K562 (cell line): Measurements from ENCODE around the gene DTD1. TPM values are rescaled to one million over a fixed set of nuclear protein-coding genes. Genes with fewer than 3 reads are reported as not detected.

ENCODE experiments used
- ATAC-seq: fragments of 200-7000 bp; cut with Tn5 transposase; 3 replicates; pipeline ENCODE4 v1.9.1; 2020; ENCODE audit warnings: moderate library complexity
- BruUV-seq: library from RNA; stranded (reverse); fragments of 400-500 nt; replicated peaks from 2 replicates; lab custom pipeline; 2021; lab: Mats Ljungman, UMichigan
- CTCF ChIA-PET: fragments of 300-600 bp; formaldehyde crosslinking; extraction: SDS; loops from one replicate; lab custom pipeline; 2021; ENCODE audit warnings: low intra/inter-chr PET ratio; lab: Yijun Ruan, JAX
- POLR2A ChIA-PET: fragments of 300-600, 350-650 bp; sonication (Branson Sonifier 250); formaldehyde crosslinking; extraction: SDS; loops from one replicate; lab custom pipeline; 2021; ENCODE audit warnings: antibody characterized with exemption, inconsistent platforms; lab: Yijun Ruan, JAX
- DNase-seq, 4 experiments: peaks; one replicate each; pipeline versions ENCODE4 v3.0.0 to v3.0.0-alpha.2; 2011 to 2018; ENCODE audit warnings: low spot score in 3 of 4, mixed read lengths in 3 of 4; ENCODE audit errors: extremely low read depth in 1 of 4
- FAIRE-seq: peaks from 2 replicates; lab custom pipeline; 2011; peaks lifted over from hg19 to GRCh38; lab: Jason Lieb, UNC
- H2AFZ ChIP-seq: 2 replicates; pipeline ENCODE4 v1.6.0; 2011; ENCODE audit warnings: low read depth, low read length, control low read depth, inconsistent platforms
- H3K27ac ChIP-seq: fragments of 200-600 bp; 3 replicates; pipeline ENCODE4 v1.8.0; 2011; ENCODE audit warnings: low read depth, mild to moderate bottlenecking, control low read depth, inconsistent platforms, low read length, moderate library complexity, mixed read lengths; ENCODE audit errors: extremely low read depth
- H3K27me3 ChIP-seq, 2 experiments: fragments of 300-600 bp in 1 of 2; 2 replicates in 1 of 2; 3 replicates in 1 of 2; pipeline versions ENCODE4 v1.6.0 to v1.8.0; 2011; ENCODE audit warnings: inconsistent platforms in 2 of 2, low read length in 2 of 2, mild to moderate bottlenecking in 1 of 2, mixed read lengths in 1 of 2, moderate library complexity in 1 of 2; ENCODE audit not compliant: control insufficient read depth in 2 of 2, insufficient read depth in 2 of 2
- H3K36me3 ChIP-seq: fragments of 300-600 bp; 3 replicates; pipeline ENCODE4 v1.8.0; 2011; ENCODE audit warnings: mild to moderate bottlenecking, low read length, inconsistent platforms; ENCODE audit not compliant: control insufficient read depth, insufficient read depth
- H3K4me1 ChIP-seq, 2 experiments: fragments of 200-600 bp in 1 of 2; replicated peaks in 1 of 2; 2 replicates in 1 of 2; 3 replicates in 1 of 2; pipeline versions ENCODE4 v1.5.1 to v1.8.0; 2011; ENCODE audit warnings: inconsistent platforms in 2 of 2, low read length in 2 of 2, mild to moderate bottlenecking in 1 of 2, mixed read lengths in 1 of 2, moderate library complexity in 1 of 2; ENCODE audit not compliant: control insufficient read depth in 2 of 2, insufficient read depth in 2 of 2
- H3K4me2 ChIP-seq: 2 replicates; pipeline ENCODE4 v1.6.1; 2011; ENCODE audit warnings: low read length, control low read depth, inconsistent platforms, mixed read lengths; ENCODE audit not compliant: insufficient read depth
- H3K4me3 ChIP-seq: fragments of 200-600 bp; sonication (generic), shearing (Covaris generic); 2 replicates; pipeline ENCODE4 v1.5.1; 2016; ENCODE audit warnings: control low read depth, inconsistent platforms
- H3K79me2 ChIP-seq: fragments of 200-600 bp; 3 replicates; pipeline ENCODE4 v1.8.0; 2011; ENCODE audit warnings: low read length, inconsistent platforms; ENCODE audit not compliant: control insufficient read depth, insufficient read depth
- H3K9ac ChIP-seq, 2 experiments: 2 replicates each; pipeline versions ENCODE4 v1.6.0 to v1.6.1; 2011; ENCODE audit warnings: low read depth in 2 of 2, low read length in 2 of 2, control low read depth in 1 of 2, inconsistent platforms in 1 of 2, mild to moderate bottlenecking in 1 of 2, mixed read lengths in 1 of 2; ENCODE audit not compliant: insufficient read depth in 1 of 2
- H3K9me1 ChIP-seq: one replicate; pipeline ENCODE4 v1.6.0; 2011; ENCODE audit warnings: inconsistent platforms, mild to moderate bottlenecking, low read length, moderate library complexity; ENCODE audit not compliant: control insufficient read depth, insufficient read depth
- H3K9me3 ChIP-seq: replicated peaks from 2 replicates; pipeline ENCODE4 v1.5.1; 2011; ENCODE audit warnings: low read depth, low read length, inconsistent platforms; ENCODE audit not compliant: control insufficient read depth, insufficient read depth
- H4K20me1 ChIP-seq: replicated peaks from 2 replicates; pipeline ENCODE4 v1.6.1; 2011; ENCODE audit warnings: low read length, inconsistent platforms, mixed read lengths; ENCODE audit not compliant: control insufficient read depth, insufficient read depth
- BACH1 ChIP-seq: fragments of 200-800 bp; sonication (Bioruptor generic); IDR thresholded peaks from 2 replicates; pipeline ENCODE4 v1.6.1; 2016; ENCODE audit warnings: missing genetic modification characterization, missing compliant biosample characterization
- IFI16 ChIP-seq: fragments of 250-450 bp; sonication (Bioruptor Pico); IDR thresholded peaks from 2 replicates; pipeline ENCODE4 v2.1.2; 2022; ENCODE audit warnings: mild to moderate bottlenecking, inconsistent platforms
- MAFK ChIP-seq: IDR thresholded peaks from 2 replicates; pipeline ENCODE4 v1.6.1; 2011; ENCODE audit warnings: low read length, improper control_type of control experiment
- PML ChIP-seq: IDR thresholded peaks from 2 replicates; pipeline ENCODE4 v1.6.1; 2012; ENCODE audit warnings: low read length, inconsistent platforms
- POLR2AphosphoS5 ChIP-seq: IDR thresholded peaks from 2 replicates; pipeline ENCODE4 v1.6.1; 2011; ENCODE audit warnings: mild to moderate bottlenecking, low read depth, low read length, moderate library complexity; ENCODE audit not compliant: control insufficient read depth, insufficient read depth
- RAD51 ChIP-seq: fragments of 450-650 bp; IDR thresholded peaks from 2 replicates; pipeline ENCODE4 v1.7.1; 2016; ENCODE audit warnings: low read depth, mild to moderate bottlenecking, borderline replicate concordance
- SAFB2 ChIP-seq: fragments of 200-400 bp; formaldehyde crosslinking; IDR thresholded peaks from 2 replicates; pipeline ENCODE4 v1.6.1; 2018; ENCODE audit warnings: borderline replicate concordance, low read length, low read depth, moderate library complexity; ENCODE audit not compliant: severe bottlenecking
- THRAP3 ChIP-seq: fragments of 450-650 bp; IDR thresholded peaks from 2 replicates; pipeline ENCODE4 v1.6.1; 2016; ENCODE audit warnings: mild to moderate bottlenecking, inconsistent platforms, borderline replicate concordance
- ZFP30 ChIP-seq: fragments of 250-450 bp; sonication (Bioruptor Pico); IDR thresholded peaks from 2 replicates; pipeline ENCODE4 v1.8.0; 2022; ENCODE audit warnings: moderate library complexity, mild to moderate bottlenecking, inconsistent platforms, borderline replicate concordance
- ZNF217 ChIP-seq: sonication (generic); formaldehyde crosslinking; IDR thresholded peaks from 2 replicates; pipeline ENCODE4 v1.8.0; 2022; ENCODE audit warnings: mild to moderate bottlenecking, missing genetic modification reagents
- ZNF316 ChIP-seq: fragments of 450-650 bp; IDR thresholded peaks from 2 replicates; pipeline ENCODE4 v1.6.1; 2016
- WGBS: fragments of 100-300 bp; shearing (Covaris generic); methylation state at CpG from one replicate; pipeline ENCODE4 v1.1.6; 2016; ENCODE audit warnings: low coverage, mixed read lengths; ENCODE audit not compliant: insufficient coverage; ENCODE audit errors: missing lambda C conversion rate; 5-methylcytosine and 5-hydroxymethylcytosine counted together
- in situ Hi-C: fragments of 300-500 bp; cut with MboI; formaldehyde crosslinking; loops from 4 replicates; pipeline ENCODE4 v1.15.0; 2018; ENCODE audit warnings: inconsistent platforms, mixed read lengths
- intact Hi-C: fragments of 100-400 bp; cut with micrococcal nuclease; formaldehyde crosslinking; loops from 2 replicates; pipeline ENCODE4 v1.14.2; 2022
- polyA plus RNA-seq, 8 experiments: library from polyadenylated mRNA; depleted of rRNA in 4 of 8; stranded (reverse) in 5 of 8; unstranded in 3 of 8; fragments of >200 nt; fragmentation: Nextera tagmentation in 2 of 8; fragmentation: Illumina TruSeq in 1 of 8; extraction: Ambion mirVana in 2 of 8; extraction: Trizol in 1 of 8; gene quantifications; 2 replicates each; pipeline versions ENCODE4 v1.2.1 to v1.2.3, GENCODE V29; 2011 to 2014; ENCODE audit warnings: inconsistent platforms in 1 of 8, missing spikeins in 1 of 8
- total RNA-seq, 7 experiments: library from RNA; depleted of rRNA in 6 of 7; stranded (reverse); fragments of >200 nt in 6 of 7; fragmentation: Illumina TruSeq in 2 of 7; extraction: Trizol in 2 of 7; gene quantifications; 2 replicates each; pipeline versions ENCODE4 v1.2.1 to v1.2.3, GENCODE V29; 2011 to 2021; ENCODE audit warnings: low replicate concordance in 1 of 7
- TF ChIP-seq, protein P1 (sequence below): fragments of 250-450 bp; sonication (Bioruptor Pico); IDR thresholded peaks from 2 replicates; pipeline ENCODE4 v1.6.1; 2021; ENCODE audit warnings: mild to moderate bottlenecking
- TF ChIP-seq, protein P2 (sequence below): sonication (generic); formaldehyde crosslinking; IDR thresholded peaks from 2 replicates; pipeline ENCODE4 v1.5.0; 2020; ENCODE audit warnings: missing genetic modification reagents
- TF ChIP-seq, protein P3 (sequence below): fragments of 250-450 bp; sonication (Bioruptor Pico); IDR thresholded peaks from 2 replicates; pipeline ENCODE4 v1.5.0; 2021

The DTD1 gene
- total and polyA plus RNA-seq, 9 of the 15 experiments (the other 6 are each of a cell fraction or from before 2014, with no cell fraction given) = 5.7 to 28.6 (median 26.8) TPM

DNA sequence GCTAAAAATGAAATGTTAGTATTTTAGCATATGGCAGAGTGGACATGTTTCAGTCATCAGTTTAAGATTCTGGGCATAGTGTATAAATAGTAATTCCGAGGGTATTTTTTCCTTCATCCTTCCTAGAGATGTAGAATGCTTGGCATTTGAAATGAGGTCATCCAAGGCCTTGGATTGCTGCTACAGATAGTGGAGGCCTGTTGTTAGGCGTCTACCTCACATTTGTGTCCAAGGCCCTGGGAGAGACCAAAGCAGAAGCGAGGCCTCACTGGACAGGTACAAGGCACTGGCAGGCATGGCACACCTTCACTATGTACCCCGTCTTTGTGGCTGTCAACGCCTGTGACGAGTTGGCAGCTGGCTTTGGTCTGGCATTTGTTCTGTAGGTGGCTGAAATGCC is 58.0 kb downstream of the DTD1 start (continued):
- TF ChIP-seq, protein P1, sequence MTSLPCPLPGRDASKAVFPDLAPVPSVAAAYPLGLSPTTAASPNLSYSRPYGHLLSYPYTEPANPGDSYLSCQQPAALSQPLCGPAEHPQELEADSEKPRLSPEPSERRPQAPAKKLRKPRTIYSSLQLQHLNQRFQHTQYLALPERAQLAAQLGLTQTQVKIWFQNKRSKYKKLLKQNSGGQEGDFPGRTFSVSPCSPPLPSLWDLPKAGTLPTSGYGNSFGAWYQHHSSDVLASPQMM = no peak
- no peak for TF ChIP-seq ZNF316
- TF ChIP-seq BACH1 = no peak
- TF ChIP-seq POLR2AphosphoS5 = no peak
- no peak for TF ChIP-seq THRAP3
- TF ChIP-seq PML = no peak

DNA sequence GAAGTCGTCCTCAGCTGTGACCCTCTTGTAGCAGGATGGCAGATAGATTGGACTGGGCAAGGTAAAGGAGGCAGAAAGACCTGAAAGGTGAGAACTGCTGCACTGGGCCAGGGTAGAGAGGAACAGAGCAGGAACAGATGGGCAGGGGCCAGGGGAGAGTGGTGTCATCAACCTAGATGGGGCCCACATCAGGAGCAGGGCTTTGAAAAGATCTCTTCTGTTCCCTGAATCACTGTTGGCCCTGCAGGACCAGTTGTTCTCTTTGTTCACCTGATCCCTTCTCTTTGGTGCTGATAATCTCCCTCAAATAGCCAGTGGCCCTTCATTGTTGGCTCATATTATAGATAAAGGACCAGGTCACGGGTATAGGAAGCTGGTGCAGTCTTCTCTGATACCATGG is 59.9 kb downstream of the DTD1 start:
- TF ChIP-seq MAFK (no peak), IFI16 (CRISPR knock-in tag) (no peak), ZFP30 (CRISPR knock-in tag) (no peak), ZNF217 (CRISPR knock-in tag) (no peak), SAFB2 (no peak), RAD51 (no peak)
- TF ChIP-seq, protein P2, sequence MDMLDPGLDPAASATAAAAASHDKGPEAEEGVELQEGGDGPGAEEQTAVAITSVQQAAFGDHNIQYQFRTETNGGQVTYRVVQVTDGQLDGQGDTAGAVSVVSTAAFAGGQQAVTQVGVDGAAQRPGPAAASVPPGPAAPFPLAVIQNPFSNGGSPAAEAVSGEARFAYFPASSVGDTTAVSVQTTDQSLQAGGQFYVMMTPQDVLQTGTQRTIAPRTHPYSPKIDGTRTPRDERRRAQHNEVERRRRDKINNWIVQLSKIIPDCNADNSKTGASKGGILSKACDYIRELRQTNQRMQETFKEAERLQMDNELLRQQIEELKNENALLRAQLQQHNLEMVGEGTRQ = no peak
- TF ChIP-seq, protein P3, sequence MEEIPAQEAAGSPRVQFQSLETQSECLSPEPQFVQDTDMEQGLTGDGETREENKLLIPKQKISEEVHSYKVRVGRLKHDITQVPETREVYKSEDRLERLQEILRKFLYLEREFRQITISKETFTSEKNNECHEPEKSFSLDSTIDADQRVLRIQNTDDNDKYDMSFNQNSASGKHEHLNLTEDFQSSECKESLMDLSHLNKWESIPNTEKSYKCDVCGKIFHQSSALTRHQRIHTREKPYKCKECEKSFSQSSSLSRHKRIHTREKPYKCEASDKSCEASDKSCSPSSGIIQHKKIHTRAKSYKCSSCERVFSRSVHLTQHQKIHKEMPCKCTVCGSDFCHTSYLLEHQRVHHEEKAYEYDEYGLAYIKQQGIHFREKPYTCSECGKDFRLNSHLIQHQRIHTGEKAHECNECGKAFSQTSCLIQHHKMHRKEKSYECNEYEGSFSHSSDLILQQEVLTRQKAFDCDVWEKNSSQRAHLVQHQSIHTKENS (CRISPR knock-in tag) = no peak
- WGBS = 14% methylated on average over 1 of the region's 2 CpGs
- H3K9ac ChIP-seq = no peak overlapping the region
- no peak overlapping the region for H3K4me3 ChIP-seq
- H3K79me2 ChIP-seq = no peaks in the 10 kb centered on the region
- H3K4me1 ChIP-seq = no peaks in the 10 kb centered on the region
- CTCF ChIA-PET = no interaction called here
- H3K36me3 ChIP-seq = no peaks in the 10 kb centered on the region
- no peaks in the 10 kb centered on the region for H4K20me1 ChIP-seq
- intact Hi-C loops (no loop called here), in situ Hi-C loops (no loop called here)
- no peak for DNase-seq
- no peaks in the 10 kb centered on the region for H3K27me3 ChIP-seq
- no TSS peak for BruUV-seq
- H3K27ac ChIP-seq = no peak overlapping the region
- no peaks in the 10 kb centered on the region for H3K9me1 ChIP-seq
- ATAC-seq = no peak
- POLR2A ChIA-PET = interaction anchor here (0.5 to 0.7 kb wide), 2 partner anchors 15 to 102 kb away, joined by 3 read pairs; no protein-coding TSS in a partner anchor
- H3K4me2 ChIP-seq = no peak overlapping the region
- no peaks in the 10 kb centered on the region for H3K9me3 ChIP-seq
- FAIRE-seq = no peak
- H2AFZ ChIP-seq = no peak overlapping the region
